T-helper 1 cell treated with Interleukin-12 subunit alpha and Interleukin-12 subunit beta and Interleukin-4 antibody, amounts not matched to agents 30 μg/mL and 1 μg/mL, for 36 hours (primary cell): ENCODE measurements around the gene GABPA.
"Not testable (repeated sequence)": the region's sequence is repeated elsewhere in the genome, so short reads cannot be mapped to it uniquely, and the experiment has no call there.

Experiments
- H3K27ac Mint-ChIP-seq: one replicate; pipeline ENCODE4 v1.8.0; 2021; ENCODE audit warnings: mild to moderate bottlenecking, mixed read lengths
- H3K27me3 Mint-ChIP-seq: one replicate; pipeline ENCODE4 v1.8.0; 2021; ENCODE audit warnings: low read depth, mixed read lengths
- H3K36me3 Mint-ChIP-seq: one replicate; pipeline ENCODE4 v1.8.0; 2021; ENCODE audit warnings: low read depth, mixed read lengths
- H3K4me1 Mint-ChIP-seq: one replicate; pipeline ENCODE4 v1.8.0; 2021; ENCODE audit warnings: low read depth, mixed read lengths
- H3K4me3 Mint-ChIP-seq: one replicate; pipeline ENCODE4 v1.8.0; 2021; ENCODE audit warnings: mild to moderate bottlenecking, moderate library complexity, mixed read lengths
- H3K9me3 Mint-ChIP-seq: one replicate; pipeline ENCODE4 v1.8.0; 2021; ENCODE audit warnings: mixed read lengths

The GABPA gene

GRCh38 chr21:25734904-25735645 lies at the start of gene GABPA, which contains the start of gene ATP5PF:
GABPA (plus strand) TSS chr21:25734972; CDS start chr21:25741599, 6,627 bp downstream.
ATP5PF (minus strand) TSS chr21:25734904; CDS start chr21:25729794, 5,110 bp downstream.
- H3K4me1 Mint-ChIP-seq, result peaks cover 39% of the 10 kb centered on the region
- peak within 1 kb of the TSS; percentile 99 for H3K4me3 Mint-ChIP-seq
- H3K27me3 Mint-ChIP-seq, result no peaks in the 10 kb centered on the region
- no peaks in the 10 kb centered on the region for H3K9me3 Mint-ChIP-seq
- H3K36me3 Mint-ChIP-seq, result peaks cover 6% of the 10 kb centered on the region
- H3K27ac Mint-ChIP-seq, result peak within 1 kb of the TSS; percentile 100

GRCh38 chr21:25687787-25688186 lies 47.0 kb upstream of the GABPA start:
- no peak overlapping the region for H3K4me3 Mint-ChIP-seq
- peaks cover 12% of the 10 kb centered on the region for H3K27me3 Mint-ChIP-seq
- H3K4me1 Mint-ChIP-seq, result no peaks in the 10 kb centered on the region
- no peak overlapping the region for H3K27ac Mint-ChIP-seq
- H3K9me3 Mint-ChIP-seq, result no peaks in the 10 kb centered on the region
- no peaks in the 10 kb centered on the region for H3K36me3 Mint-ChIP-seq

GRCh38 chr21:25688275-25689155 lies 46.3 kb upstream of the GABPA start:
- H3K27ac Mint-ChIP-seq, result no peak overlapping the region
- peaks cover 12% of the 10 kb centered on the region for H3K27me3 Mint-ChIP-seq

GRCh38 chr21:25689226-25689625 lies 45.5 kb upstream of the GABPA start:
- Mint-ChIP-seq H3K27ac (no peak overlapping the region), H3K9me3 (no peaks in the 10 kb centered on the region), H3K27me3 (peaks cover 12% of the 10 kb centered on the region), H3K4me3 (no peak overlapping the region), H3K36me3 (no peaks in the 10 kb centered on the region), H3K4me1 (no peaks in the 10 kb centered on the region)

More at GRCh38 chr21:25688275-25689155, 46.3 kb upstream of the GABPA start:
- Mint-ChIP-seq H3K36me3 (no peaks in the 10 kb centered on the region), H3K9me3 (no peaks in the 10 kb centered on the region), H3K4me1 (no peaks in the 10 kb centered on the region), H3K4me3 (no peak overlapping the region)

GRCh38 chr21:25691976-25692375 lies 42.8 kb upstream of the GABPA start:
- no peaks in the 10 kb centered on the region for H3K9me3 Mint-ChIP-seq
- no peak overlapping the region for H3K27ac Mint-ChIP-seq
- no peaks in the 10 kb centered on the region for H3K4me1 Mint-ChIP-seq
- no peaks in the 10 kb centered on the region for H3K36me3 Mint-ChIP-seq
- no peak overlapping the region for H3K4me3 Mint-ChIP-seq
- H3K27me3 Mint-ChIP-seq, result peaks cover 4% of the 10 kb centered on the region

GRCh38 chr21:25695461-25695860 lies 39.3 kb upstream of the GABPA start:
- not testable (repeated sequence) for H3K27me3 Mint-ChIP-seq, H3K4me1 Mint-ChIP-seq, H3K27ac Mint-ChIP-seq, H3K36me3 Mint-ChIP-seq, H3K4me3 Mint-ChIP-seq, H3K9me3 Mint-ChIP-seq

- Mint-ChIP-seq H3K9me3 (no peaks in the 10 kb centered on the region), H3K36me3 (no peaks in the 10 kb centered on the region), H3K27me3 (peaks cover 3% of the 10 kb centered on the region), H3K4me3 (no peak overlapping the region), H3K4me1 (no peaks in the 10 kb centered on the region), H3K27ac (no peak overlapping the region)
Measured at GRCh38 chr21:25700741-25701140, 34.0 kb upstream of the GABPA start.

GRCh38 chr21:25701529-25701928 lies 33.2 kb upstream of the GABPA start:
- H3K27me3 Mint-ChIP-seq, result peaks cover 3% of the 10 kb centered on the region
- H3K36me3 Mint-ChIP-seq, result no peaks in the 10 kb centered on the region
- no peak overlapping the region for H3K27ac Mint-ChIP-seq
- H3K9me3 Mint-ChIP-seq, result no peaks in the 10 kb centered on the region
- no peak overlapping the region for H3K4me3 Mint-ChIP-seq
- no peaks in the 10 kb centered on the region for H3K4me1 Mint-ChIP-seq

- no peaks in the 10 kb centered on the region for H3K9me3 Mint-ChIP-seq
- H3K4me3 Mint-ChIP-seq, result no peak overlapping the region
- H3K27me3 Mint-ChIP-seq, result no peaks in the 10 kb centered on the region
- no peak overlapping the region for H3K27ac Mint-ChIP-seq
- no peaks in the 10 kb centered on the region for H3K36me3 Mint-ChIP-seq
- H3K4me1 Mint-ChIP-seq, result no peaks in the 10 kb centered on the region
Measured at GRCh38 chr21:25708467-25709065, 26.2 kb upstream of the GABPA start.

GRCh38 chr21:25709684-25710265 lies 25.0 kb upstream of the GABPA start:
- H3K4me3 Mint-ChIP-seq, result no peak overlapping the region
- H3K9me3 Mint-ChIP-seq, result no peaks in the 10 kb centered on the region
- no peaks in the 10 kb centered on the region for H3K27me3 Mint-ChIP-seq
- H3K4me1 Mint-ChIP-seq, result peaks cover 2% of the 10 kb centered on the region
- H3K36me3 Mint-ChIP-seq, result no peaks in the 10 kb centered on the region
- no peak overlapping the region for H3K27ac Mint-ChIP-seq

GRCh38 chr21:25710550-25710949 lies 24.2 kb upstream of the GABPA start:
- Mint-ChIP-seq H3K27me3 (no peaks in the 10 kb centered on the region), H3K36me3 (no peaks in the 10 kb centered on the region), H3K4me1 (peaks cover 2% of the 10 kb centered on the region), H3K4me3 (no peak overlapping the region), H3K9me3 (no peaks in the 10 kb centered on the region), H3K27ac (no peak overlapping the region)

- not testable (repeated sequence) for H3K9me3 Mint-ChIP-seq, H3K27ac Mint-ChIP-seq
Measured at GRCh38 chr21:25714066-25714465, 20.7 kb upstream of the GABPA start.

GRCh38 chr21:25717491-25718147 lies 17.2 kb upstream of the GABPA start:
- Mint-ChIP-seq H3K27ac (no peak overlapping the region), H3K36me3 (peaks cover 12% of the 10 kb centered on the region), H3K4me3 (no peak overlapping the region), H3K9me3 (no peaks in the 10 kb centered on the region), H3K27me3 (no peaks in the 10 kb centered on the region), H3K4me1 (peaks cover 2% of the 10 kb centered on the region)

More at GRCh38 chr21:25714066-25714465, 20.7 kb upstream of the GABPA start:
- not testable (repeated sequence) for H3K4me1 Mint-ChIP-seq, H3K36me3 Mint-ChIP-seq, H3K27me3 Mint-ChIP-seq, H3K4me3 Mint-ChIP-seq

- no peak overlapping the region for H3K27ac Mint-ChIP-seq
- H3K27me3 Mint-ChIP-seq, result no peaks in the 10 kb centered on the region
- no peaks in the 10 kb centered on the region for H3K4me1 Mint-ChIP-seq
- no peak overlapping the region for H3K4me3 Mint-ChIP-seq
- peaks cover 33% of the 10 kb centered on the region for H3K36me3 Mint-ChIP-seq
- no peaks in the 10 kb centered on the region for H3K9me3 Mint-ChIP-seq
Measured at GRCh38 chr21:25721987-25722386, 12.8 kb upstream of the GABPA start.
